Esophagus muscularis mucosa (tissue), 3 donors: ENCODE data around the gene PRRX1.

ENCODE experiments used
- EP300 ChIP-seq: sonication (generic); formaldehyde crosslinking; IDR thresholded peaks from one replicate; pipeline ENCODE4 v1.6.1; 2017; ENCODE audit warnings: antibody characterized with exemption
- TF ChIP-seq, protein P1 (sequence below), 3 experiments: fragments of 200-600 bp in 2 of 3; fragments of 450-650 bp in 1 of 3; sonication (generic) in 2 of 3; IDR thresholded peaks; one replicate each; pipeline ENCODE4 v1.5.1; 2017 to 2019; ENCODE audit warnings: antibody characterized with exemption in 3 of 3, mild to moderate bottlenecking in 2 of 3, moderate library complexity in 1 of 3

DNA sequence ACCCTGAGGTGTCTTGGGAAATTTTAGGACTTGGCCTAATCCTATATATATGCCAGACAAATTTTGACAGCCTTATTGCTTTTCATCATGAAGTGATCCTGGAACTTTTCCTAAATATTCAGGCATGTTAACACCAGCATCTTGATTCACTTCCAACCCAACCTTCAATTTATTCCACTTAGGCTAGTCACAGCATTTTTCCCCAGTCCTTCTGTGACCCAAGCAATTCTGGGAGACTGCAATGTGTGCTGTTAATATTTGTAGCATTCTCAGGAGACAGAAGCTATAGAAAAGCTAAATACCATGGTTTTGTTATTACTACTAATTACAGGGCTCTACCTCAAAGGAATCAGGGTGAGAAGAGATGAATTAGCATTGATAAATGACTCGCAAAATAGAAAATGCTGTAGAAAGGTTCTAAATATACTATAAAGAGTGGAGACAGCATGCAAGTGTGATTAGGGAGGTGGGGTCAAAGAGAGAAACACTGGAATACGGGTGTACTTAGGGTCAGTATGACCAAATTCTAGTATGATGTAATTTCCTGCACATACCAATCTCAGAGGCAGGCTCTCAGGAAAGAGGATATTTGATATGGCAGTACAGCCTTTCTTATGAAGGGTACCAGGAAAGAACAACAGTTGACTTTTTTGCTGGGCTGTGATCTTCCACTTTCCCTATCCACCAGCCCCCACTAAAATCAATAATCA lies 29.1 kb downstream of the PRRX1 start:
- TF ChIP-seq EP300: no peak
- TF ChIP-seq, protein P1, sequence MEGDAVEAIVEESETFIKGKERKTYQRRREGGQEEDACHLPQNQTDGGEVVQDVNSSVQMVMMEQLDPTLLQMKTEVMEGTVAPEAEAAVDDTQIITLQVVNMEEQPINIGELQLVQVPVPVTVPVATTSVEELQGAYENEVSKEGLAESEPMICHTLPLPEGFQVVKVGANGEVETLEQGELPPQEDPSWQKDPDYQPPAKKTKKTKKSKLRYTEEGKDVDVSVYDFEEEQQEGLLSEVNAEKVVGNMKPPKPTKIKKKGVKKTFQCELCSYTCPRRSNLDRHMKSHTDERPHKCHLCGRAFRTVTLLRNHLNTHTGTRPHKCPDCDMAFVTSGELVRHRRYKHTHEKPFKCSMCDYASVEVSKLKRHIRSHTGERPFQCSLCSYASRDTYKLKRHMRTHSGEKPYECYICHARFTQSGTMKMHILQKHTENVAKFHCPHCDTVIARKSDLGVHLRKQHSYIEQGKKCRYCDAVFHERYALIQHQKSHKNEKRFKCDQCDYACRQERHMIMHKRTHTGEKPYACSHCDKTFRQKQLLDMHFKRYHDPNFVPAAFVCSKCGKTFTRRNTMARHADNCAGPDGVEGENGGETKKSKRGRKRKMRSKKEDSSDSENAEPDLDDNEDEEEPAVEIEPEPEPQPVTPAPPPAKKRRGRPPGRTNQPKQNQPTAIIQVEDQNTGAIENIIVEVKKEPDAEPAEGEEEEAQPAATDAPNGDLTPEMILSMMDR (IDR thresholded peaks at IDR 0.05): no peak
